Testis (tissue), 3 donors: ENCODE measurements around the gene ZBTB21. TPM values are rescaled to one million over a fixed set of nuclear protein-coding genes. Genes with fewer than 3 reads are reported as not detected.

Experiments used
- DNase-seq: peaks from one replicate; pipeline ENCODE4 v3.0.0-alpha.2; 2019
- H3K27ac ChIP-seq, 2 donors: fragments of 200-600 bp; sonication (generic); one replicate each; pipeline ENCODE4 v1.5.1; 2019
- H3K27me3 ChIP-seq: fragments of 200-600 bp; sonication (generic); one replicate; pipeline ENCODE4 v1.5.1; 2019
- H3K36me3 ChIP-seq: fragments of 200-600 bp; sonication (generic); one replicate; pipeline ENCODE4 v1.5.1; 2017; ENCODE audit warnings: low read depth; ENCODE audit errors: missing control alignments
- H3K4me1 ChIP-seq: fragments of 200-600 bp; sonication (generic); one replicate; pipeline ENCODE4 v1.5.1; 2019
- H3K4me3 ChIP-seq, 2 donors: fragments of 200-600 bp; sonication (generic); one replicate each; pipeline ENCODE4 v1.5.1; 2017 to 2019
- H3K9me3 ChIP-seq: fragments of 200-600 bp; sonication (generic); one replicate; pipeline ENCODE4 v1.5.1; 2017
- CTCF ChIP-seq, 3 experiments: fragments of 450-650 bp in 2 of 3; fragments of 200-600 bp in 1 of 3; sonication (generic) in 1 of 3; IDR thresholded peaks; one replicate each; pipeline ENCODE4 v1.5.1; 2016 to 2019; ENCODE audit warnings: antibody characterized with exemption in 3 of 3, mild to moderate bottlenecking in 2 of 3, moderate library complexity in 1 of 3
- POLR2A ChIP-seq: fragments of 450-650 bp; IDR thresholded peaks from one replicate; pipeline ENCODE4 v1.6.1; 2017; ENCODE audit warnings: antibody characterized with exemption, mild to moderate bottlenecking, moderate library complexity
- WGBS, 2 donors: methylation state at CpG; one replicate each; pipeline ENCODE4 v1.1.5; 2018; 5-methylcytosine and 5-hydroxymethylcytosine counted together
- intact Hi-C: fragments of 100-400 bp; cut with DNase I; formaldehyde crosslinking; loops from one replicate; pipeline ENCODE4 v1.15.1; 2023; ENCODE audit warnings: low total_unique reads
- polyA plus RNA-seq: library from polyadenylated mRNA; stranded (reverse); fragments of 350-450 nt; fragmentation: Illumina TruSeq; extraction: RNeasy Lipid Tissue Mini Kit (QIAGEN cat#74804); gene quantifications from one replicate; pipeline ENCODE4 v1.2.3, GENCODE V29; 2014; ENCODE audit warnings: low read depth, low replicate concordance; ENCODE audit not compliant: insufficient read depth
- total RNA-seq, 2 donors: library from RNA; depleted of rRNA; stranded (reverse); fragments of >200 nt; gene quantifications; one replicate each; pipeline ENCODE4 v1.2.3, GENCODE V29; 2016

The ZBTB21 gene
- total and polyA plus RNA-seq, 3 donors from 2014 or later: 18.1 to 30.9 (median 26.3) TPM

GRCh38 chr21:42012763-42013329 is 2.7 kb upstream of the ZBTB21 start:
- no peaks in the 10 kb centered on the region for H3K27me3 ChIP-seq
- DNase-seq: no peak
- intact Hi-C loops: loop anchor here (10.0 kb wide), 1 partner anchor 58 kb away; the partner anchor contains the start of gene C2CD2
- H3K27ac ChIP-seq: no peak overlapping the region
- no peaks in the 10 kb centered on the region for H3K9me3 ChIP-seq
- H3K4me3 ChIP-seq: no peak overlapping the region
- TF ChIP-seq CTCF (IDR thresholded peaks at IDR 0.05): no peak
- TF ChIP-seq POLR2A: no peak
- 79 to 89% methylated on average over 3 of the region's 3 CpGs for WGBS, 2 donors
- peaks cover 10% of the 10 kb centered on the region for H3K4me1 ChIP-seq
- H3K36me3 ChIP-seq: no peaks in the 10 kb centered on the region

GRCh38 chr21:42012344-42012743 is 2.2 kb upstream of the ZBTB21 start:
- no peaks in the 10 kb centered on the region for H3K36me3 ChIP-seq
- H3K27ac ChIP-seq: no peak overlapping the region
- intact Hi-C loops: loop anchor here (10.0 kb wide), 1 partner anchor 58 kb away; the partner anchor contains the start of gene C2CD2
- TF ChIP-seq CTCF (IDR thresholded peaks at IDR 0.05) (no peak), POLR2A (no peak)
- no peaks in the 10 kb centered on the region for H3K27me3 ChIP-seq
- DNase-seq: no peak
- H3K4me1 ChIP-seq: peaks cover 10% of the 10 kb centered on the region
- no peaks in the 10 kb centered on the region for H3K9me3 ChIP-seq
- no peak overlapping the region for H3K4me3 ChIP-seq
- WGBS, 2 donors: 67 to 83% methylated on average over 9 of the region's 9 CpGs

- intact Hi-C loops: loop anchor here (10.0 kb wide), 1 partner anchor 56 kb away; the partner anchor contains the start of gene C2CD2
- Histone ChIP-seq H3K27ac (peak overlapping the region; percentile 98 to 100), H3K36me3 (no peaks in the 10 kb centered on the region), H3K27me3 (no peaks in the 10 kb centered on the region), H3K4me1 (peaks cover 10% of the 10 kb centered on the region), H3K4me3 (peak overlapping the region; percentile 92 to 97), H3K9me3 (no peaks in the 10 kb centered on the region)
- 3 to 8% methylated on average over 5 to 74 of the region's 120 CpGs for WGBS, 2 donors
- peak; percentile 34 for DNase-seq
- peak; percentile 10 for TF ChIP-seq POLR2A
- TF ChIP-seq CTCF (IDR thresholded peaks at IDR 0.05): no peak
Observed at GRCh38 chr21:42010507-42011495, 641 bp upstream of the ZBTB21 start.

- peak; percentile 48 for DNase-seq
- H3K4me1 ChIP-seq: peaks cover 10% of the 10 kb centered on the region
- TF ChIP-seq POLR2A (no peak), CTCF (IDR thresholded peaks at IDR 0.05) (peak in 1 of 3 experiments; percentile 17)
- WGBS, 2 donors: 0 to 2% methylated on average over 26 to 55 of the region's 86 CpGs
- H3K36me3 ChIP-seq: no peaks in the 10 kb centered on the region
- intact Hi-C loops: no loop called here
- no peaks in the 10 kb centered on the region for H3K27me3 ChIP-seq
- H3K27ac ChIP-seq: peak overlapping the region; percentile 98 to 100
- peak overlapping the region; percentile 92 to 97 for H3K4me3 ChIP-seq
- no peaks in the 10 kb centered on the region for H3K9me3 ChIP-seq
Observed at GRCh38 chr21:42009018-42009830, 936 bp downstream of the ZBTB21 start.
